ENCODE measurements around the gene NFKBIA.

Gene NFKBIA

DNA sequence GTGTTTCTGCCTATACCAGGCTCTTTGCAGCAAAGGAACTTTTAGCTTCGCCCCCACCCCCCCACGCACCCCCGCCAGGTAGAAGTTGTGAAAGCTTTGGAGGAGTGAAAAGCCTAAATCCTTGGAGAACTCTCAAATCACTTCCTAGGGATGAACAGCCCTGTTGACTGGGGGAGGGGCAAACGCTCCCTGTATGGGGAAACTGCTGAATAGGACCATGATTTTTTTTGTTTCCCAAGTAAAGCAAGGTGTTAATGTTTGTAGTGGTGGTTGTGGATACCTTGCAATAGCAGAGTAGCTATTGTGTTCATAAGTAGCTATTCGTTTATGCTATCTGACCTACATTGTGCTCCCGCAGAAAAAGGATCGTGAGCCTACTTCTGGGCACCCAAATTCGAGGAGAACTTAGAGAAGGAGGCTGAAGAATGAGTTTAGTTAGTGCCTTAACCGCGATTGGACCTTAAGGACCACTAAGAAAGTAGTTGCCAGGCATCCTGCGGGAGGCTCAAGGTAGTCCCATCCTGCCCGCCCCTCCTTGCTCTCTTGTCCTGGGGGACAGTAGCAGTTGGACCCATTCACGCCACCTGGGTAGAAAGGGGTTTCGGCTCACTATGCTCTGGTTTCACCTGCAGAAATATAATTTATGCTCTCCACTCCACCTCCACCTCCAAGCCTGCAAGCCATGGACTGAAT is 901 bp upstream of the NFKBIA start:
- H3K18ac ChIP-seq (ENCODE audit: low read length) = peak overlapping the region; percentile 84
- H2BK120ac ChIP-seq (ENCODE audit: low read depth, low read length) = no peak overlapping the region
- H3K79me1 ChIP-seq (ENCODE audit: low read depth, low read length) = peaks cover 2% of the 10 kb centered on the region
- H4K8ac ChIP-seq (ENCODE audit: low read depth, low read length) = no peak overlapping the region
- H2BK15ac ChIP-seq (ENCODE audit: low read length) = peak overlapping the region; percentile 38
- H2BK12ac ChIP-seq (ENCODE audit: low read length) = no peak overlapping the region
- H3K27ac ChIP-seq (replicated peaks; ENCODE audit: low read length) = peak overlapping the region; percentile 93
- peaks cover 7 to 12% of the 10 kb centered on the region in 2 donors for H3K4me1 ChIP-seq (ENCODE audit: control insufficient read depth in 2 of 2, insufficient read depth in 1 of 2, low read depth in 1 of 2, low read length in 2 of 2)
- no peak for DNase-seq (ENCODE audit: low spot score)
- no CpG with 5 or more reads among the region's 14 CpGs for WGBS, 2 donors (ENCODE audit: extremely low coverage in 2 of 2, insufficient read length in 2 of 2, insufficient replicate concordance in 1 of 2)
- peak overlapping the region; percentile 63 for H3K4me2 ChIP-seq (ENCODE audit: insufficient read depth, low read length, poor library complexity, severe bottlenecking)
- H3K36me3 ChIP-seq (replicated peaks in 1 of 2; ENCODE audit: control insufficient read depth in 2 of 2, insufficient read depth in 2 of 2, low read length in 2 of 2) = peaks cover 19 to 32% of the 10 kb centered on the region in 2 donors
- peak overlapping the region; percentile 17 for H3K9ac ChIP-seq (ENCODE audit: low read depth, low read length, poor library complexity)
- no peak overlapping the region for H3K23ac ChIP-seq (ENCODE audit: low read depth, low read length, poor library complexity)
- H2AK5ac ChIP-seq (ENCODE audit: low read depth, low read length) = no peak overlapping the region
- H4K91ac ChIP-seq (ENCODE audit: low read depth, low read length, poor library complexity) = no peak overlapping the region
- no peak overlapping the region for H3K4ac ChIP-seq (ENCODE audit: low read length)
- peak overlapping the region; percentile 89 for H2BK5ac ChIP-seq (ENCODE audit: low read length)
- H3K9me3 ChIP-seq (replicated peaks in 1 of 2; ENCODE audit: control insufficient read depth in 2 of 2, insufficient read depth in 1 of 2, low read depth in 1 of 2, low read length in 2 of 2) = no peaks in the 10 kb centered on the region
- no peak overlapping the region for H3K14ac ChIP-seq (ENCODE audit: low read length)
- peak overlapping the region in 1 of 2 donors; percentile 77 for H3K4me3 ChIP-seq (ENCODE audit: low read length in 2 of 2)
- H3K27me3 ChIP-seq (ENCODE audit: control insufficient read depth in 3 of 3, insufficient read depth in 3 of 3, low read depth in 1 of 3, low read length in 3 of 3) = no peaks in the 10 kb centered on the region
- peak overlapping the region; percentile 96 for H2AFZ ChIP-seq (ENCODE audit: low read length)

DNA sequence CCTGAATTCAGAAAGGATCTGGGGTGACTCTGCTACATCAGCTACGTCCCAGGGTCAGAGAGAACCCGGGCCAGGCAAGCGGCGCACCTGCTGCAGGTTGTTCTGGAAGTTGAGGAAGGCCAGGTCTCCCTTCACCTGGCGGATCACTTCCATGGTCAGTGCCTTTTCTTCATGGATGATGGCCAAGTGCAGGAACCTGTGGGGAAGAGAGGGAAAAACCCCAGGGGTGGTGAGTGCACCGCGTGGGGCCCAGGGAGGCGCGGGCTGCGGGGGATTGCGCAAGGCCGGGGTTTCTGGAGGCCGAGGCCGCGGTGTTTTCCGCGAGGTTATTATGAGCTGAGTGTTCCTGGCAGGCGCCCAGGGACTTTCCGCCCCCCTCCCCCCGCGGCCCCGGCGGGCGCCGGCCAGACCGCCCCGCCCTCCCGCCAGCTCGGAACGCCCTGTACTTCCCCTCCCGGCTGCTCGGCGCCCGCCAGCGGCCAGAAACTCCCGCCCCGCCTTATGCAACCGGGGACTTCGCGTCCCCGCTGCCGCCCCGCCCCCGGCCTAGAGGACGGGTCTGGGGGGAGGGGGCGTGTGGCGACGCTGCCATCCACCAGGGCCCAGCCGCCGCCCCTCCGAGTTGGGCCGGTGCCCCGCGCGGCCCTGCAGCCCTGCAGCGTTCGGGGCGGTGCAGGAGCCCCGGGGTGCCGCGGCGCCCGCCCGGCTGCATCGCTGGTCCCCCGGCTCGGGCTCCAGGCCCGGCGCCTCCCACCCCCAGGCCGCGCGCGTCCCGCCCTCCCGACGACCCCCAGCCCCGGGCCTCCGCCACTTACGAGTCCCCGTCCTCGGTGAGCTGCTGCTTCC is 723 bp downstream of the NFKBIA start:
- no CpG with 5 or more reads among the region's 81 CpGs for WGBS, 2 donors (ENCODE audit: extremely low coverage in 2 of 2, insufficient read length in 2 of 2, insufficient replicate concordance in 1 of 2)

DNA sequence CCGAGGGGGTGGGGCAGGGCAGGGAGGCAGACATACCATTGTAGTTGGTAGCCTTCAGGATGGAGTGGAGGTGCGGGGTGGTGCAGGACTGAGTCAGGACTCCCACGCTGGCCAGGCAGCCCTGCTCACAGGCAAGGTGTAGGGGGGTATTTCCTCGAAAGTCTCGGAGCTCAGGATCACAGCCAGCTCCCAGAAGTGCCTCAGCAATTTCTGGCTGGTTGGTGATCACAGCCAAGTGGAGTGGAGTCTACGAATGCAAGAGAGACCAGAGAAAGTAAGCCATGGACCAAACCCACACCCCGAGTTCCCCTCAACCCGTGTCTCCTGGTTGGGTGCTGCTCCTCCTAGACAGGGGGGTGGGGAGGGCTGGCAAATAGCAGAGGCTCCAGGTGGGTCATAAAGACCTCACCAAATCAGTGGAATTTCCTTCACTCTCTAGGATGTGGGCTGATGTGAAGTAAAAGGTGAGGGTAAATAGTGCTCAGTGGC is 1.4 kb downstream of the NFKBIA start:
- peak overlapping the region; percentile 0 for H3K9ac ChIP-seq (ENCODE audit: low read depth, low read length, poor library complexity)
- H3K18ac ChIP-seq (ENCODE audit: low read length) = no peak overlapping the region
- no peak overlapping the region for H4K91ac ChIP-seq (ENCODE audit: low read depth, low read length, poor library complexity)
- H3K4me1 ChIP-seq (ENCODE audit: control insufficient read depth in 2 of 2, insufficient read depth in 1 of 2, low read depth in 1 of 2, low read length in 2 of 2) = peaks cover 7 to 12% of the 10 kb centered on the region in 2 donors
- H3K79me1 ChIP-seq (ENCODE audit: low read depth, low read length) = peaks cover 2% of the 10 kb centered on the region
- no peaks in the 10 kb centered on the region for H3K9me3 ChIP-seq (replicated peaks in 1 of 2; ENCODE audit: control insufficient read depth in 2 of 2, insufficient read depth in 1 of 2, low read depth in 1 of 2, low read length in 2 of 2)
- H3K36me3 ChIP-seq (replicated peaks in 1 of 2; ENCODE audit: control insufficient read depth in 2 of 2, insufficient read depth in 2 of 2, low read length in 2 of 2) = peaks cover 19 to 38% of the 10 kb centered on the region in 2 donors
- H3K23ac ChIP-seq (ENCODE audit: low read depth, low read length, poor library complexity) = peak overlapping the region; percentile 35
- H3K14ac ChIP-seq (ENCODE audit: low read length) = no peak overlapping the region
- peak overlapping the region; percentile 67 for H2AK5ac ChIP-seq (ENCODE audit: low read depth, low read length)
- no peak overlapping the region for H2BK12ac ChIP-seq (ENCODE audit: low read length)
- DNase-seq (ENCODE audit: low spot score) = no peak
- no peak overlapping the region for H2BK5ac ChIP-seq (ENCODE audit: low read length)
- WGBS, 2 donors (ENCODE audit: extremely low coverage in 2 of 2, insufficient read length in 2 of 2, insufficient replicate concordance in 1 of 2) = no CpG with 5 or more reads among the region's 8 CpGs
- no peak overlapping the region for H2BK15ac ChIP-seq (ENCODE audit: low read length)
- no peak overlapping the region for H4K8ac ChIP-seq (ENCODE audit: low read depth, low read length)
- H3K4ac ChIP-seq (ENCODE audit: low read length) = no peak overlapping the region
- peak overlapping the region; percentile 96 for H2AFZ ChIP-seq (ENCODE audit: low read length)
- H2BK120ac ChIP-seq (ENCODE audit: low read depth, low read length) = no peak overlapping the region
- H3K4me2 ChIP-seq (ENCODE audit: insufficient read depth, low read length, poor library complexity, severe bottlenecking) = peak overlapping the region; percentile 51
- H3K4me3 ChIP-seq (ENCODE audit: low read length in 2 of 2) = peak overlapping the region; percentile 77 to 80
- no peak overlapping the region for H3K27ac ChIP-seq (replicated peaks; ENCODE audit: low read length)
- no peaks in the 10 kb centered on the region for H3K27me3 ChIP-seq (ENCODE audit: control insufficient read depth in 3 of 3, insufficient read depth in 3 of 3, low read depth in 1 of 3, low read length in 3 of 3)

More for the DNA sequence above, 723 bp downstream of the NFKBIA start:
- no peaks in the 10 kb centered on the region for H3K9me3 ChIP-seq (replicated peaks in 1 of 2; ENCODE audit: control insufficient read depth in 2 of 2, insufficient read depth in 1 of 2, low read depth in 1 of 2, low read length in 2 of 2)
- peak overlapping the region; percentile 67 for H3K4me2 ChIP-seq (ENCODE audit: insufficient read depth, low read length, poor library complexity, severe bottlenecking)
- H2BK5ac ChIP-seq (ENCODE audit: low read length) = peak overlapping the region; percentile 89
- DNase-seq (ENCODE audit: low spot score) = peak; percentile 74
- H3K4me1 ChIP-seq (ENCODE audit: control insufficient read depth in 2 of 2, insufficient read depth in 1 of 2, low read depth in 1 of 2, low read length in 2 of 2) = peaks cover 7 to 12% of the 10 kb centered on the region in 2 donors
- H4K8ac ChIP-seq (ENCODE audit: low read depth, low read length) = no peak overlapping the region
- H3K23ac ChIP-seq (ENCODE audit: low read depth, low read length, poor library complexity) = peak overlapping the region; percentile 99
- H3K14ac ChIP-seq (ENCODE audit: low read length) = peak overlapping the region; percentile 87
- H3K18ac ChIP-seq (ENCODE audit: low read length) = peak overlapping the region; percentile 100
- H2AK5ac ChIP-seq (ENCODE audit: low read depth, low read length) = peak overlapping the region; percentile 67
- peak overlapping the region; percentile 98 for H3K9ac ChIP-seq (ENCODE audit: low read depth, low read length, poor library complexity)
- peak overlapping the region; percentile 35 for H4K91ac ChIP-seq (ENCODE audit: low read depth, low read length, poor library complexity)
- peak overlapping the region; percentile 96 for H2AFZ ChIP-seq (ENCODE audit: low read length)
- H3K79me1 ChIP-seq (ENCODE audit: low read depth, low read length) = peaks cover 2% of the 10 kb centered on the region
- peak overlapping the region; percentile 77 to 98 for H3K4me3 ChIP-seq (ENCODE audit: low read length in 2 of 2)
- no peaks in the 10 kb centered on the region for H3K27me3 ChIP-seq (ENCODE audit: control insufficient read depth in 3 of 3, insufficient read depth in 3 of 3, low read depth in 1 of 3, low read length in 3 of 3)
- H3K36me3 ChIP-seq (replicated peaks in 1 of 2; ENCODE audit: control insufficient read depth in 2 of 2, insufficient read depth in 2 of 2, low read length in 2 of 2) = peaks cover 19 to 38% of the 10 kb centered on the region in 2 donors
- no peak overlapping the region for H2BK120ac ChIP-seq (ENCODE audit: low read depth, low read length)
- H3K27ac ChIP-seq (replicated peaks; ENCODE audit: low read length) = peak overlapping the region; percentile 93
- H2BK12ac ChIP-seq (ENCODE audit: low read length) = no peak overlapping the region
- H2BK15ac ChIP-seq (ENCODE audit: low read length) = peak overlapping the region; percentile 55
- no peak overlapping the region for H3K4ac ChIP-seq (ENCODE audit: low read length)
